Nephron progenitor cell (in vitro differentiated cells): ENCODE measurements around the gene STS.

Experiments used
- DNase-seq: peaks from one replicate; pipeline ENCODE4 v3.0.0; 2021
- H3K27ac Mint-ChIP-seq: 2 replicates; pipeline ENCODE4 v1.8.0; 2021; ENCODE audit warnings: mild to moderate bottlenecking, moderate library complexity, mixed read lengths
- H3K27me3 Mint-ChIP-seq: 2 replicates; pipeline ENCODE4 v1.8.0; 2021; ENCODE audit warnings: mild to moderate bottlenecking, low read depth, mixed read lengths; ENCODE audit not compliant: poor library complexity
- H3K36me3 Mint-ChIP-seq: 2 replicates; pipeline ENCODE4 v1.8.0; 2021; ENCODE audit warnings: low read depth, mixed read lengths
- H3K4me1 Mint-ChIP-seq: 2 replicates; pipeline ENCODE4 v1.8.0; 2021; ENCODE audit warnings: mixed read lengths
- H3K4me3 Mint-ChIP-seq: 2 replicates; pipeline ENCODE4 v1.8.0; 2021; ENCODE audit warnings: mild to moderate bottlenecking, moderate library complexity, mixed read lengths
- H3K9me3 Mint-ChIP-seq: 2 replicates; pipeline ENCODE4 v1.8.0; 2021; ENCODE audit warnings: mild to moderate bottlenecking, moderate library complexity, mixed read lengths
- TF ChIP-seq, protein P1 (sequence below): fragments of 200-600 bp; sonication (generic); IDR thresholded peaks from 2 replicates; pipeline ENCODE4 v1.5.0; 2021; ENCODE audit warnings: antibody characterized with exemption

Gene STS

DNA sequence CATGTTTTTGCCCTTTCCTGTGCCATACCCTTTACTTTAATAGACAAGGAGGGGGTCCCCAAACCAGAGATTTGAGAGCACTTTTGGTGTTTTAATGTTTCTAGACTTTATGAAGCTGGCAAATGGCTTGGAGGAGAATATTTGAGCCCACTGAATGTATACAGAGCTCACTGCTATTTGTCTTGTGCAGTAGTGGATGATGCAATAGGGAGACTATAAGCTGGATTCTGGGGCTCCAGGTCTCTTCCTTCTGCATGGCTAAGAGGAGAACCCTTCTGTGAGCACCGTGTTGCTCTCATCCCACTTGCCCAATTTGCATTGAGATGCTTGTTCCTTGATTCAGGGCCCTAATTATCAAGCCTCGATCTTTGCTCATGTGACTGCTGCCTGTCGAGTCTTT lies 9.4 kb downstream of the STS start:
- no peak overlapping the region for H3K4me3 Mint-ChIP-seq
- peaks cover 5% of the 10 kb centered on the region for H3K4me1 Mint-ChIP-seq
- TF ChIP-seq, protein P1, sequence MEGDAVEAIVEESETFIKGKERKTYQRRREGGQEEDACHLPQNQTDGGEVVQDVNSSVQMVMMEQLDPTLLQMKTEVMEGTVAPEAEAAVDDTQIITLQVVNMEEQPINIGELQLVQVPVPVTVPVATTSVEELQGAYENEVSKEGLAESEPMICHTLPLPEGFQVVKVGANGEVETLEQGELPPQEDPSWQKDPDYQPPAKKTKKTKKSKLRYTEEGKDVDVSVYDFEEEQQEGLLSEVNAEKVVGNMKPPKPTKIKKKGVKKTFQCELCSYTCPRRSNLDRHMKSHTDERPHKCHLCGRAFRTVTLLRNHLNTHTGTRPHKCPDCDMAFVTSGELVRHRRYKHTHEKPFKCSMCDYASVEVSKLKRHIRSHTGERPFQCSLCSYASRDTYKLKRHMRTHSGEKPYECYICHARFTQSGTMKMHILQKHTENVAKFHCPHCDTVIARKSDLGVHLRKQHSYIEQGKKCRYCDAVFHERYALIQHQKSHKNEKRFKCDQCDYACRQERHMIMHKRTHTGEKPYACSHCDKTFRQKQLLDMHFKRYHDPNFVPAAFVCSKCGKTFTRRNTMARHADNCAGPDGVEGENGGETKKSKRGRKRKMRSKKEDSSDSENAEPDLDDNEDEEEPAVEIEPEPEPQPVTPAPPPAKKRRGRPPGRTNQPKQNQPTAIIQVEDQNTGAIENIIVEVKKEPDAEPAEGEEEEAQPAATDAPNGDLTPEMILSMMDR = no peak

DNA sequence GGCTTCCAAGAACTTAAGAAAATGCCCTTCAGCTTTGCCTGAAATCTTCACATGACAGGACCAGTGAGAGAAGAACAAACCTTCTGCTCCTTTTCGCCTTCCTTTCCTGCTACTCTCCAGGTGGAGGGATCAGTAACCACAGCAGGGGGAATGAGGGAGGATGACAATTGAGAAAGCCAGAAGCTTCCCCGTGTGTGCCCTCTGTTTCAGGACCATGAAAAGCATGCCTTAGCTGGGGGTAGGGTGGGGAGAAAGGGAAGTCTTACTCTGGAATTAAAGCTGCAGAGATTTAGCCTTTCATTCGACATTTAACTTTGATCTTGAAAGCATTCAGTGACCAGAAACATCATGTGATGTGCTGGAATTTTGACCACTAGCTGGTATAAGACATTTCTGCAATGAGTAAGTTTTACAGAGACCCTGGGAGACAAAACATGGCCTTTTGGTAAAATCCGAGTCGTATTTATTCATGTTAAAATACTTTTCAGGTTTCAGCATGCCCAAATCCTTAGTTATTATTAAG lies 11.0 kb downstream of the STS start:
- Mint-ChIP-seq H3K27me3 (peaks cover 17% of the 10 kb centered on the region), H3K27ac (no peak overlapping the region), H3K36me3 (no peaks in the 10 kb centered on the region), H3K9me3 (no peaks in the 10 kb centered on the region), H3K4me3 (no peak overlapping the region), H3K4me1 (peaks cover 8% of the 10 kb centered on the region)
- TF ChIP-seq, protein P1 = no peak
- no peak for DNase-seq

More for the DNA sequence above, 9.4 kb downstream of the STS start:
- no peak for DNase-seq
- peaks cover 27% of the 10 kb centered on the region for H3K27me3 Mint-ChIP-seq
- H3K36me3 Mint-ChIP-seq = no peaks in the 10 kb centered on the region
- H3K27ac Mint-ChIP-seq = no peak overlapping the region
- H3K9me3 Mint-ChIP-seq = no peaks in the 10 kb centered on the region

DNA sequence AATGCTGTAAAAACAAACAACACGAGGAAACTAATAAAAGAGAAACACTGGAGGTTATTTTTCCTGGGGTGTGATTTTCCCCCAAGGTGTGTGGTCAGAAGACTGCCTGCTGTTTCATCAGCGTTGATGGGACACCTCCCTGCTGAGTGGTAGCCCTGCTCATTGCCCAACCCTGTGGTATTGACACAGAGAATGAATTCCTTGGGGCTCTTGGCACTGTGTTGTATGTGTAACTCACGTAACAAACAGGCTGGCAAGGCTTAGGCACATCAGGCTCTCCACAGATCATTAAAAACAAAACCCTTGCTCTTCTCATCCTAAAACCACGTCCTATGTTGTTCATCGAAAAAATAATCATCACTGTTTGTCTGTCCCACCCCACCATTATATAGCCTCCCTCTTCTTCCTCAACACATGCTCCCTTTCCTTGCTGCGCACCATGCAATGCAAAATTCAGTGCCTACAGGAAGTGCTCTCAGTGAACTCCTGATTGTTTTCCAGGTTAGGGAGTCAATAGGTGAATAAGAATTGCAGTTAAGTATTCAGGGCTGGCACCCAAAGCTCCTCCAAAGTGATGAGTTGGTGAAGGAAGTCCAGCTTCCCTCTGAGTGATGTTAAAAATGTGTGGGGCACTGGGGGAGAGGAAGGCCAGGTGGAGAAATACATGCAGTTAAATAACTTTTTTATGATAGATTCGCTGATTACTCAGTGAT lies 11.8 kb downstream of the STS start:
- no peak overlapping the region for H3K4me3 Mint-ChIP-seq
- no peaks in the 10 kb centered on the region for H3K9me3 Mint-ChIP-seq
- no peaks in the 10 kb centered on the region for H3K36me3 Mint-ChIP-seq
- peaks cover 9% of the 10 kb centered on the region for H3K27me3 Mint-ChIP-seq
- peaks cover 9% of the 10 kb centered on the region for H3K4me1 Mint-ChIP-seq
- no peak for DNase-seq
- no peak overlapping the region for H3K27ac Mint-ChIP-seq
- TF ChIP-seq, protein P1 = no peak

DNA sequence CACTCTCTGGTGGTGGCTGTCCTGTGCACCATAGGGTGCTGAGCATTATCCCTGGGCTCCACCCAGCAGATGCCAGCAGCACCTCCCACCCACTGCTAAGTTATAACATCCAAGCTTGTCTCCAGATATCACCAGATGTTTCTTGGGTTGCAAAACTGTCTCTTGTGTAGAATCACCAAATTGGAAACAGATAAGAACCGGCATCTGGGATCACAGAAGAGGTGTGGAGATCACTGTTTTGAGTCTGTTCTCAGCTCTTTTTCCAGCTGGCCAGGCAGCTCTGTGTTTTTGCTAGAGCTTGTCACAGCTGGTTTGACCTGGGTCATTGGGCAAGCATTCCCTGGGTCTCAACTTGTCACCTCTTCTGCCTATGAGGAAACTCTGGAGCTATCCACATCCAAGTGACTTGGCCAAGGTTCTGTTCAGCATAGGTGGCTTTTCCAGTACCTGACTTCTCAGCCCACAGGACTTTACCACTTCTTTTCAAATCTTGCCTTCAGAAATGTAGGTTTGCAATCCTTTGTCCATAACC lies 15.7 kb downstream of the STS start:
- TF ChIP-seq, protein P1 = no peak
- Mint-ChIP-seq H3K9me3 (peaks cover 3% of the 10 kb centered on the region), H3K36me3 (peaks cover 3% of the 10 kb centered on the region)

DNA sequence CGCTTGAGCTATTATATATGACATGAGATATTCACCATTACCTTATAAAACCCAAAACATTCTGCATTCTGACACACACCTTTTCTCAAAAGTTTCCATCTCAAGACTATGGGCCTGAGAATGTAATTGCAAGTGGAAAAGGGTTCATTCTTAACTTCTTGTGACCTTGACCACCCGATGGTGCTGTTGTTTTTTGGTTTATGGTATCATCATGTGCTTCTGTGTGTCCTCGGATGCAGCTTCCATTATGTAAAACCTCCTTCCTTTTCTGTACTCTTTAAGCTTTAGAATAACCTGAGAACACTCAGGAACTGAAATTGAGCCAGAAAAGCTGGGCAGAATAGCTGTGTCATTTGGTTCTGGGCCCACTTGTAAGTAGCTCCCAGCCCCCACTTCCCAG lies 16.7 kb downstream of the STS start:
- TF ChIP-seq, protein P1 = no peak
- no peaks in the 10 kb centered on the region for H3K27me3 Mint-ChIP-seq
- peaks cover 4% of the 10 kb centered on the region for H3K4me1 Mint-ChIP-seq
- H3K27ac Mint-ChIP-seq = no peak overlapping the region
- no peak overlapping the region for H3K4me3 Mint-ChIP-seq
- peaks cover 13% of the 10 kb centered on the region for H3K9me3 Mint-ChIP-seq
- DNase-seq = no peak
- peaks cover 6% of the 10 kb centered on the region for H3K36me3 Mint-ChIP-seq

More for the DNA sequence above, 15.7 kb downstream of the STS start:
- H3K27ac Mint-ChIP-seq = no peak overlapping the region
- DNase-seq = no peak
- H3K4me3 Mint-ChIP-seq = no peak overlapping the region
- H3K27me3 Mint-ChIP-seq = no peaks in the 10 kb centered on the region
- peaks cover 8% of the 10 kb centered on the region for H3K4me1 Mint-ChIP-seq
